ENCODE measurements around the gene SLC12A6.

The SLC12A6 gene

DNA sequence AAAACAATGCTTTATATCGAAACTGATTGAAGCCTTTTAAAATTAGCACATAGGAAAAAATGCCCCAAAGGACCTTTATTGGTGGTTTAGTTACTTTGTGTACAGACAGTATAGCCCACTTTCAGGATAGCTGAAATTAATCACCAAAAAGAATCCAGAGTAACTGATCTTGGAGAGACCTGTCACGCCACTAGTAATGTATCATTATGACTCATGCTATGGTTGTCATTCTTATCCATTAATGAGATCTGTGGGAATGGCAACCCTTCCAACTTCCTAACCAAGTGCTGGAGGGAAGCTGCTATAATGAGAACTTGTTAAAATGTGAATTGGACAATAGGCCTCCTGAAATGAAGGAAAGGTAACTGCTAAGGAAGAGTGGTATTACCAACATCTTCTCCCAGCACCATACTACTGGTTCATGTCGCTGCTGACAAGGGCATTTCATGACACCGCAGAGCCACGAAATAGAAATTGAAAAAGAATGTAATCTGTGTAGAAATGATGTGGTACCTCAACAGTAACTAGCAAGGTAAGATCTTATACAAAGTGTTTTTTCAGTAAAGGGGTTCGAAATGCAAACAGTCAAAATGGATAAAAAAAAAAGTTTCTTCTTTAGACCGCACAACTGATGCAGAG is 119.9 kb downstream of the SLC12A6 start:
- no peak overlapping the region for H3K9ac ChIP-seq (ENCODE audit: insufficient read length, low read depth)

GRCh38 chr15:34216527-34217270 is 120.9 kb downstream of the SLC12A6 start:
- Histone ChIP-seq H3K4me3 (ENCODE audit: insufficient read length, low read depth) (no peak overlapping the region), H3K9ac (ENCODE audit: insufficient read length, low read depth) (no peak overlapping the region)
- DNase-seq (ENCODE audit: low read depth, low spot score) = no peak

More for the DNA sequence above, 119.9 kb downstream of the SLC12A6 start:
- Histone ChIP-seq H3K36me3 (ENCODE audit: insufficient read depth, insufficient read length, low read length) (no peaks in the 10 kb centered on the region), H3K9me3 (ENCODE audit: insufficient read depth, low read length) (no peaks in the 10 kb centered on the region), H3K4me3 (ENCODE audit: insufficient read length, low read depth) (no peak overlapping the region), H3K27me3 (ENCODE audit: insufficient read depth, insufficient read length) (no peaks in the 10 kb centered on the region), H3K4me1 (ENCODE audit: insufficient read depth, insufficient read length) (no peaks in the 10 kb centered on the region)
- TF ChIP-seq ZNF274 (IDR thresholded peaks at IDR 0.05; ENCODE audit: low read depth, low read length) (no peak), YY1 (IDR thresholded peaks at IDR 0.05; ENCODE audit: insufficient read depth, insufficient read length) (no peak), SUZ12 (IDR thresholded peaks at IDR 0.05; ENCODE audit: extremely low read depth, insufficient read depth, insufficient read length) (no peak)
- DNase-seq (ENCODE audit: low read depth, low spot score) = no peak

DNA sequence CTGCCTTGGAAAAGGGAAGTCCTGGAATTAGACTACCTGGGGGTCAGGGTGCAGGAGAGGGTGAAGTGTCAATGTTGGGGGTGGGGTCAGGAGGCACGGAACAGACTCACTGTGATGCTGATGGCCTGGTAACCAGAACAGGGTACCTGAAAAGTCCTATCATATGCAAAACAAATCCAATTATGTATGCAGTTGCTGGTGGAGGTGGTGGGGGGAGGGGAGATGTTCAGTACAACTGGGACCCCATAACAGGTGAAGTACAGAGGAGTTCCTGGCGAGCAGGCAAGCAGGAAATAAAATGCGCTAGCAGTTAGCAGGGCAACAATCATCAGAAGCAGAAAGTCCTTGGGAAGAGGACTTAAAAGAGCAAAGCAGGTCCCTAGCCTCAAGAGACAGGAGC is 123.4 kb downstream of the SLC12A6 start:
- H3K4me1 ChIP-seq (ENCODE audit: insufficient read depth, insufficient read length) = no peaks in the 10 kb centered on the region
- no peak for TF ChIP-seq SUZ12 (IDR thresholded peaks at IDR 0.05; ENCODE audit: extremely low read depth, insufficient read depth, insufficient read length)
- no peak for TF ChIP-seq YY1 (IDR thresholded peaks at IDR 0.05; ENCODE audit: insufficient read depth, insufficient read length)
- TF ChIP-seq ZNF274 (IDR thresholded peaks at IDR 0.05; ENCODE audit: low read depth, low read length) = no peak
- H3K4me3 ChIP-seq (ENCODE audit: insufficient read length, low read depth) = no peak overlapping the region
- no peaks in the 10 kb centered on the region for H3K27me3 ChIP-seq (ENCODE audit: insufficient read depth, insufficient read length)
- no peaks in the 10 kb centered on the region for H3K9me3 ChIP-seq (ENCODE audit: insufficient read depth, low read length)
- H3K9ac ChIP-seq (ENCODE audit: insufficient read length, low read depth) = no peak overlapping the region
- H3K36me3 ChIP-seq (ENCODE audit: insufficient read depth, insufficient read length, low read length) = no peaks in the 10 kb centered on the region
- no peak for DNase-seq (ENCODE audit: low read depth, low spot score)

More at GRCh38 chr15:34216527-34217270, 120.9 kb downstream of the SLC12A6 start:
- Histone ChIP-seq H3K36me3 (ENCODE audit: insufficient read depth, insufficient read length, low read length) (no peaks in the 10 kb centered on the region), H3K9me3 (ENCODE audit: insufficient read depth, low read length) (no peaks in the 10 kb centered on the region), H3K27me3 (ENCODE audit: insufficient read depth, insufficient read length) (no peaks in the 10 kb centered on the region), H3K4me1 (ENCODE audit: insufficient read depth, insufficient read length) (no peaks in the 10 kb centered on the region)
- no peak for TF ChIP-seq YY1 (IDR thresholded peaks at IDR 0.05; ENCODE audit: insufficient read depth, insufficient read length)
- no peak for TF ChIP-seq ZNF274 (IDR thresholded peaks at IDR 0.05; ENCODE audit: low read depth, low read length)
- no peak for TF ChIP-seq SUZ12 (IDR thresholded peaks at IDR 0.05; ENCODE audit: extremely low read depth, insufficient read depth, insufficient read length)

DNA sequence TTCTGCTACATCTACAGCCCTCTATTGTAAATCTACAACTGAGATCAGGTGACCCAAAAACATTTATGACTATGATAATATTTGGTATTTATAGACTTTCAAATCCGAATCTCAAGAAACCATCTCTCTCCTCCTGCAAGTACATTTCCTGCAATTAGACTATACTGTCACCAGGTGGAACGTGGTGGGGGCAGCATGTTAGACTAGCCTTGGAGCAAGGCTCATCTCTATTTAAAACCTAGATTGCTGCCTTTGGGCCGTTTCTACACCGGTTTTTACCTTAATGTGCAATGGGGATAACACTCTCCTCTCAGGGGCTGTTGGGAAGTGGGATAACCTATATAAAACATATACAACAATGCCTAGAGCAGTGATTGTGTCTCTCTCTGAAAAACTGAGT is 123.9 kb downstream of the SLC12A6 start:
- H3K4me1 ChIP-seq (ENCODE audit: insufficient read depth, insufficient read length) = no peaks in the 10 kb centered on the region
- TF ChIP-seq ZNF274 (IDR thresholded peaks at IDR 0.05; ENCODE audit: low read depth, low read length) = no peak
- no peak for TF ChIP-seq SUZ12 (IDR thresholded peaks at IDR 0.05; ENCODE audit: extremely low read depth, insufficient read depth, insufficient read length)
- TF ChIP-seq YY1 (IDR thresholded peaks at IDR 0.05; ENCODE audit: insufficient read depth, insufficient read length) = no peak
- no peak overlapping the region for H3K4me3 ChIP-seq (ENCODE audit: insufficient read length, low read depth)
- H3K36me3 ChIP-seq (ENCODE audit: insufficient read depth, insufficient read length, low read length) = no peaks in the 10 kb centered on the region
- H3K9me3 ChIP-seq (ENCODE audit: insufficient read depth, low read length) = no peaks in the 10 kb centered on the region
- no peak overlapping the region for H3K9ac ChIP-seq (ENCODE audit: insufficient read length, low read depth)
- no peaks in the 10 kb centered on the region for H3K27me3 ChIP-seq (ENCODE audit: insufficient read depth, insufficient read length)
- DNase-seq (ENCODE audit: low read depth, low spot score) = no peak

GRCh38 chr15:34209421-34210282 is 127.9 kb downstream of the SLC12A6 start, which contains the start of gene KATNBL1:
Gene KATNBL1 (minus strand): TSS chr15:34210096. CDS start chr15:34163676, 46,420 bp downstream.
- H3K9ac ChIP-seq (ENCODE audit: insufficient read length, low read depth) = peak within 1 kb of the TSS; percentile 85
- peak within 1 kb of the TSS; percentile 63 for H3K4me3 ChIP-seq (ENCODE audit: insufficient read length, low read depth)
- no peaks in the 10 kb centered on the region for H3K27me3 ChIP-seq (ENCODE audit: insufficient read depth, insufficient read length)
- peaks cover 15% of the 10 kb centered on the region for H3K36me3 ChIP-seq (ENCODE audit: insufficient read depth, insufficient read length, low read length)
- H3K9me3 ChIP-seq (ENCODE audit: insufficient read depth, low read length) = no peaks in the 10 kb centered on the region
- no peak for TF ChIP-seq SUZ12 (IDR thresholded peaks at IDR 0.05; ENCODE audit: extremely low read depth, insufficient read depth, insufficient read length)
- no peak for TF ChIP-seq YY1 (IDR thresholded peaks at IDR 0.05; ENCODE audit: insufficient read depth, insufficient read length)
- no peak for TF ChIP-seq ZNF274 (IDR thresholded peaks at IDR 0.05; ENCODE audit: low read depth, low read length)
- peak; percentile 88 for DNase-seq (ENCODE audit: low read depth, low spot score)
- H3K4me1 ChIP-seq (ENCODE audit: insufficient read depth, insufficient read length) = no peaks in the 10 kb centered on the region

DNA sequence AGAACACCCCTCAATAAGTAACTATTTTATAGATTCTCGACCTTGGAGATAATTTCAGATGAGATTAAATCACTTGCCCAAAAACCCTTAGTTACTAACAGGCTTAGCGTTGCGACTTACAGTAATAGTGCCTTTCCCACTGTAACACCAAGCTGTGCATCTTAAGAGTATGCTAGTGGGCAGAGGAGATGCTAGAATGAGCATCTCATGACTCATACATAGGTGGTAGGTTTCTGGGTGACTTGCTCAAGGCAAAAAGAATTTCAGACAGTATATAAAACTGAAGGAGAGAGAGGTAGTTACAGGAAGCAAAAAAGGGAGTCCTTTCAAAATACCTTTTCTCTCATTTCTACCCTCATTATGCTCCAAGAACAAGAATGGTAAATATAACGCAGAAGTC is 131.6 kb downstream of the SLC12A6 start:
- DNase-seq (ENCODE audit: low read depth, low spot score) = no peak

More for the DNA sequence above, 131.6 kb downstream of the SLC12A6 start:
- Histone ChIP-seq H3K9ac (ENCODE audit: insufficient read length, low read depth) (no peak overlapping the region), H3K4me3 (ENCODE audit: insufficient read length, low read depth) (no peak overlapping the region), H3K36me3 (ENCODE audit: insufficient read depth, insufficient read length, low read length) (peaks cover 15% of the 10 kb centered on the region), H3K4me1 (ENCODE audit: insufficient read depth, insufficient read length) (no peaks in the 10 kb centered on the region), H3K9me3 (ENCODE audit: insufficient read depth, low read length) (no peaks in the 10 kb centered on the region), H3K27me3 (ENCODE audit: insufficient read depth, insufficient read length) (no peaks in the 10 kb centered on the region)
- TF ChIP-seq YY1 (IDR thresholded peaks at IDR 0.05; ENCODE audit: insufficient read depth, insufficient read length) (no peak), ZNF274 (IDR thresholded peaks at IDR 0.05; ENCODE audit: low read depth, low read length) (no peak), SUZ12 (IDR thresholded peaks at IDR 0.05; ENCODE audit: extremely low read depth, insufficient read depth, insufficient read length) (no peak)
